Mesenchymal stem cell (in vitro differentiated cells and primary cell): ENCODE results near the gene LILRB5. TPM values are rescaled to one million over a fixed set of nuclear protein-coding genes. Genes with fewer than 3 reads are reported as not detected.
A peak's percentile ranks its signal among the peaks of the same experiment; 100 is the strongest.

Source experiments
- DNase-seq: peaks from one replicate; pipeline ENCODE4 v3.0.0-alpha.2; 2013
- H2AFZ ChIP-seq: one replicate; pipeline ENCODE4 v1.6.1; 2013; ENCODE audit warnings: low read depth, mild to moderate bottlenecking, control low read depth, inconsistent platforms, low read length, moderate library complexity
- H2AK5ac ChIP-seq: 2 replicates; pipeline ENCODE4 v1.6.1; 2013; ENCODE audit warnings: low read length, moderate library complexity, mild to moderate bottlenecking, inconsistent platforms; ENCODE audit not compliant: severe bottlenecking
- H2BK120ac ChIP-seq: one replicate; pipeline ENCODE4 v1.6.1; 2013; ENCODE audit warnings: low read depth, mild to moderate bottlenecking, inconsistent platforms, low read length, moderate library complexity
- H2BK12ac ChIP-seq, 2 experiments: one replicate each; pipeline ENCODE4 v1.6.1; 2013; ENCODE audit warnings: inconsistent platforms in 2 of 2, low read length in 2 of 2, mild to moderate bottlenecking in 2 of 2, moderate library complexity in 2 of 2, control low read depth in 1 of 2
- H2BK15ac ChIP-seq: one replicate; pipeline ENCODE4 v1.6.1; 2013; ENCODE audit warnings: mild to moderate bottlenecking, low read depth, inconsistent platforms; ENCODE audit not compliant: poor library complexity, severe bottlenecking
- H2BK5ac ChIP-seq: 2 replicates; pipeline ENCODE4 v1.6.1; 2013; ENCODE audit warnings: low read depth, mild to moderate bottlenecking, low read length, control low read depth, inconsistent platforms; ENCODE audit not compliant: poor library complexity, severe bottlenecking
- H3K14ac ChIP-seq, 2 experiments: one replicate each; pipeline ENCODE4 v1.6.1; 2013; ENCODE audit warnings: inconsistent platforms in 2 of 2, low read length in 2 of 2, control low read depth in 1 of 2, mild to moderate bottlenecking in 1 of 2, moderate library complexity in 1 of 2
- H3K18ac ChIP-seq, 2 experiments: one replicate each; pipeline ENCODE4 v1.6.1; 2013; ENCODE audit warnings: inconsistent platforms in 2 of 2, low read length in 2 of 2, control low read depth in 1 of 2, low read depth in 1 of 2, mild to moderate bottlenecking in 1 of 2
- H3K23ac ChIP-seq, 2 experiments: one replicate each; pipeline ENCODE4 v1.6.1; 2013; ENCODE audit warnings: inconsistent platforms in 2 of 2, low read length in 2 of 2, mild to moderate bottlenecking in 2 of 2, moderate library complexity in 2 of 2, control low read depth in 1 of 2
- H3K27ac ChIP-seq: 2 replicates; pipeline ENCODE4 v1.5.1; 2013; ENCODE audit warnings: mild to moderate bottlenecking, moderate library complexity, low read length, control low read depth, inconsistent platforms; ENCODE audit not compliant: poor library complexity, severe bottlenecking
- H3K27me3 ChIP-seq, 2 experiments: 2 replicates each; pipeline versions ENCODE4 v1.6.1 to v1.7.0; 2013; ENCODE audit warnings: low read length in 2 of 2, mild to moderate bottlenecking in 2 of 2, moderate library complexity in 2 of 2, control low read depth in 1 of 2, inconsistent platforms in 1 of 2; ENCODE audit not compliant: control insufficient read depth in 1 of 2, insufficient read depth in 1 of 2
- H3K36me3 ChIP-seq, 2 experiments: 2 replicates each; pipeline versions ENCODE4 v1.6.1 to v1.7.0; 2013; ENCODE audit warnings: low read length in 2 of 2, control low read depth in 1 of 2, inconsistent platforms in 1 of 2, low read depth in 1 of 2, mild to moderate bottlenecking in 1 of 2; ENCODE audit not compliant: insufficient read depth in 2 of 2, control insufficient read depth in 1 of 2
- H3K4ac ChIP-seq, 2 experiments: one replicate each; pipeline ENCODE4 v1.6.1; 2013; ENCODE audit warnings: inconsistent platforms in 2 of 2, low read length in 2 of 2, mild to moderate bottlenecking in 2 of 2, moderate library complexity in 2 of 2, control low read depth in 1 of 2, low read depth in 1 of 2
- H3K4me1 ChIP-seq: 2 replicates; pipeline ENCODE4 v1.6.1; 2013; ENCODE audit warnings: low read depth, low read length, control low read depth; ENCODE audit not compliant: control insufficient read depth, insufficient read depth
- H3K4me2 ChIP-seq: 2 replicates; pipeline ENCODE4 v1.6.1; 2013; ENCODE audit warnings: low read length, mild to moderate bottlenecking, inconsistent platforms; ENCODE audit not compliant: poor library complexity, severe bottlenecking
- H3K4me3 ChIP-seq, 2 experiments: 2 replicates each; pipeline versions ENCODE4 v1.5.1 to v1.7.0; 2013; ENCODE audit warnings: low read length in 2 of 2, mild to moderate bottlenecking in 2 of 2, control low read depth in 1 of 2, low read depth in 1 of 2; ENCODE audit not compliant: insufficient read depth in 1 of 2
- H3K79me1 ChIP-seq: replicated peaks from 2 replicates; pipeline ENCODE4 v1.6.1; 2013; ENCODE audit warnings: mild to moderate bottlenecking, control low read depth, low read length, inconsistent platforms; ENCODE audit not compliant: poor library complexity, severe bottlenecking
- H3K9ac ChIP-seq: 2 replicates; pipeline ENCODE4 v1.7.0; 2013; ENCODE audit warnings: mild to moderate bottlenecking, low read length, moderate library complexity
- H3K9me3 ChIP-seq: 2 replicates; pipeline ENCODE4 v1.7.0; 2013; ENCODE audit warnings: mild to moderate bottlenecking, low read length; ENCODE audit not compliant: control insufficient read depth
- H4K8ac ChIP-seq: one replicate; pipeline ENCODE4 v1.6.1; 2013; ENCODE audit warnings: inconsistent platforms, mild to moderate bottlenecking, low read length, moderate library complexity
- H4K91ac ChIP-seq: one replicate; pipeline ENCODE4 v1.6.1; 2013; ENCODE audit warnings: mild to moderate bottlenecking, low read length, inconsistent platforms
- WGBS: methylation state at CpG from one replicate; pipeline ENCODE4 v1.1.7; 2013; ENCODE audit warnings: mixed read lengths; 5-methylcytosine and 5-hydroxymethylcytosine counted together
- small RNA-seq: library from polyadenylated mRNA; stranded (forward); fragments of <200 nt; extraction: miRNeasy Mini kit (QIAGEN cat#:217004); gene quantifications from one replicate; pipeline ENCODE3, GENCODE V24; 2013; ENCODE audit warnings: low read depth

LILRB5 gene

DNA sequence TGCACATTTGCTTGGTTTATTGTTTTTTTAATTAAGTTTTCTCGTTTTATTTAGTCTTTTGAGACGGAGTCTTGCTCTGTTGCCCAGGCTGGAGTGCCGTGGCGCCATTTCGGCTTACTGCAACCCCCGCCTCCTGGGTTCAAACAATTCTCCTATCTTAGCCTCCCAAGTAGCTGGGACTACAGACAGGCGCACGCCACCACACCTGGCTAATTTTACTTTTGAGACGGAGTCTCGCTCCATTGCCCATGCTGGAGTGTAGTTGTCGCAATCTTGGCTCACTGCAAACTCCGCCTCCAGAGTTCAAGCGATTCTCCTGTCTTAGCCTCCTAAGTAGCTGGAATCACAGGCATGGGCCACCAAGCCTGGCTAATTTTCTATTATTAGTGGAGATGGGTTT is 55.1 kb downstream of the LILRB5 start:
- Histone ChIP-seq H2AFZ (no peak overlapping the region), H3K18ac (no peak overlapping the region), H3K27me3 (no peaks in the 10 kb centered on the region), H2BK120ac (no peak overlapping the region), H2BK12ac (no peak overlapping the region), H3K4me2 (peak overlapping the region; percentile 67), H4K8ac (no peak overlapping the region), H3K79me1 (peaks cover 5% of the 10 kb centered on the region), H2BK15ac (no peak overlapping the region), H4K91ac (no peak overlapping the region), H3K36me3 (peaks cover 40 to 61% of the 10 kb centered on the region in 2 experiments), H3K9me3 (no peaks in the 10 kb centered on the region), H3K4me1 (peaks cover 27% of the 10 kb centered on the region), H3K14ac (no peak overlapping the region), H3K4ac (no peak overlapping the region), H3K4me3 (peak overlapping the region in 1 of 2 experiments; percentile 91), H3K9ac (peak overlapping the region; percentile 97), H3K27ac (peak overlapping the region; percentile 13), H2AK5ac (no peak overlapping the region), H3K23ac (no peak overlapping the region), H2BK5ac (no peak overlapping the region)
- peak; percentile 31 for DNase-seq
- WGBS: 60% methylated on average over 13 of the region's 13 CpGs

DNA sequence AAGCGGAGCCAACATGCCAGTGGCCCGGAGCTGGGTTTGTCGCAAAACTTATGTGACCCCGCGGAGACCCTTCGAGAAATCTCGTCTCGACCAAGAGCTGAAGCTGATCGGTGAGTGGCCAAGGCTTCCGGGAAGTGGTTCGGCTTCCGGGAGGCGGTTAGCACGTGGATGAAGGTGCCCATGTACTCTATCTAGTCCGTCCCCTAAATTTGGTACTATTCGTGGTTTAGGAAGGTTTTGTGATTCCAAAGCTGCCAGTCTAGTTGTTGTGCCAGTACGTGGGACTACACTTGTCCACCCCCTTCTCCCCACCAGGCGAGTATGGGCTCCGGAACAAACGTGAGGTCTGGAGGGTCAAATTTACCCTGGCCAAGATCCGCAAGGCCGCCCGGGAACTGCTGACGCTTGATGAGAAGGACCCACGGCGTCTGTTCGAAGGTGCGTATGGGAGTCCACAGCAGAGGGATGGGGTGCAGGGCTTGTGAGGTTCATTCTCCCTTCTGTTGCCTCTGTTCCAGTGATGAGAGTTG is 55.8 kb downstream of the LILRB5 start:
- H3K14ac ChIP-seq: peak overlapping the region in 1 of 2 experiments; percentile 67
- peaks cover 5% of the 10 kb centered on the region for H3K79me1 ChIP-seq
- no peak overlapping the region for H2AFZ ChIP-seq
- peak overlapping the region; percentile 67 for H3K4me2 ChIP-seq
- H3K9me3 ChIP-seq: no peaks in the 10 kb centered on the region
- DNase-seq: no peak
- WGBS: under 1% methylated on average over 28 of the region's 28 CpGs
- H4K8ac ChIP-seq: no peak overlapping the region
- H3K4ac ChIP-seq: peak overlapping the region in 1 of 2 experiments; percentile 41
- H3K23ac ChIP-seq: no peak overlapping the region
- peak overlapping the region; percentile 95 for H3K27ac ChIP-seq
- peaks cover 21% of the 10 kb centered on the region for H3K4me1 ChIP-seq
- H2BK12ac ChIP-seq: no peak overlapping the region
- peak overlapping the region; percentile 71 to 91 for H3K4me3 ChIP-seq
- peak overlapping the region; percentile 68 for H2AK5ac ChIP-seq
- peaks cover 32 to 60% of the 10 kb centered on the region in 2 experiments for H3K36me3 ChIP-seq
- H3K27me3 ChIP-seq: no peaks in the 10 kb centered on the region
- H4K91ac ChIP-seq: no peak overlapping the region
- H2BK120ac ChIP-seq: no peak overlapping the region
- H3K18ac ChIP-seq: peak overlapping the region; percentile 9 to 48
- no peak overlapping the region for H2BK15ac ChIP-seq
- H3K9ac ChIP-seq: peak overlapping the region; percentile 97
- H2BK5ac ChIP-seq: no peak overlapping the region

Small RNAs within 50 kb of the gene (small RNA-seq; reads per million reads assigned to genes)
- gene AC245884.12 (not detected), gene MIR4752 (not detected), gene RNU6-1307P (not detected)
